Astrocyte (in vitro differentiated cells and primary cell): ENCODE data around the gene MMAB.

Experiments
- EZH2 ChIP-seq: IDR thresholded peaks from 2 replicates; pipeline ENCODE4 v1.6.1; 2012; ENCODE audit warnings: mild to moderate bottlenecking, low read length, inconsistent platforms; ENCODE audit not compliant: insufficient read depth
- TF ChIP-seq, protein P1 (sequence below): IDR thresholded peaks from 2 replicates; pipeline ENCODE4 v1.5.1; 2011; ENCODE audit warnings: low read depth, mild to moderate bottlenecking, inconsistent platforms, low read length, moderate library complexity; ENCODE audit not compliant: insufficient read depth

DNA sequence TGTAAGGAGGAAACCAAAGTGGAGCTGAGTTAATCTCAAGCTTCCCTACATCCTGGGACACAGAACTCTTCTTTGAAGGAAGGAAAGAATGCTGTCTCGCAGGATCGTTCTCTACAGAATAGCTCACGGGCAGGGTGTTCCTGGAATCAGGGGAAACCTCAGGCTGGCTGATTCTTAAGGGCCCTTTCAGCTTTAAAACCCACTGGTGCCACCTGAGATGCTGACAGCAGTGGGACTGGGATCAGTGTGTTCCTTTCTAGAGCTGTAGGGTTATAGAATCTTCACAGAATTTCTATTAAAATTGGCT lies 48.1 kb downstream of the MMAB start:
- TF ChIP-seq EZH2: no peak
- TF ChIP-seq, protein P1, sequence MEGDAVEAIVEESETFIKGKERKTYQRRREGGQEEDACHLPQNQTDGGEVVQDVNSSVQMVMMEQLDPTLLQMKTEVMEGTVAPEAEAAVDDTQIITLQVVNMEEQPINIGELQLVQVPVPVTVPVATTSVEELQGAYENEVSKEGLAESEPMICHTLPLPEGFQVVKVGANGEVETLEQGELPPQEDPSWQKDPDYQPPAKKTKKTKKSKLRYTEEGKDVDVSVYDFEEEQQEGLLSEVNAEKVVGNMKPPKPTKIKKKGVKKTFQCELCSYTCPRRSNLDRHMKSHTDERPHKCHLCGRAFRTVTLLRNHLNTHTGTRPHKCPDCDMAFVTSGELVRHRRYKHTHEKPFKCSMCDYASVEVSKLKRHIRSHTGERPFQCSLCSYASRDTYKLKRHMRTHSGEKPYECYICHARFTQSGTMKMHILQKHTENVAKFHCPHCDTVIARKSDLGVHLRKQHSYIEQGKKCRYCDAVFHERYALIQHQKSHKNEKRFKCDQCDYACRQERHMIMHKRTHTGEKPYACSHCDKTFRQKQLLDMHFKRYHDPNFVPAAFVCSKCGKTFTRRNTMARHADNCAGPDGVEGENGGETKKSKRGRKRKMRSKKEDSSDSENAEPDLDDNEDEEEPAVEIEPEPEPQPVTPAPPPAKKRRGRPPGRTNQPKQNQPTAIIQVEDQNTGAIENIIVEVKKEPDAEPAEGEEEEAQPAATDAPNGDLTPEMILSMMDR: no peak
